CD4-positive, alpha-beta T cell (primary cell): ENCODE results near the gene FAM227B. TPM values are rescaled to one million over a fixed set of nuclear protein-coding genes. Genes with fewer than 3 reads are reported as not detected.

Experiments
- ATAC-seq: fragments of 200-7000 bp; cut with Tn5 transposase; one replicate; pipeline ENCODE4 v1.10.0; 2022; ENCODE audit warnings: mild to moderate bottlenecking; ENCODE audit not compliant: poor library complexity
- CTCF ChIA-PET: fragments of 350-600 bp; sonication (Branson Sonifier 250); formaldehyde crosslinking; loops from one replicate; lab custom pipeline; 2021; ENCODE audit warnings: antibody characterized with exemption, inconsistent platforms; lab: Charles Lee
- POLR2A ChIA-PET: fragments of 350-600 bp; sonication (Branson Sonifier 250); formaldehyde crosslinking; loops from one replicate; lab custom pipeline; 2021; ENCODE audit warnings: antibody characterized with exemption, inconsistent platforms; lab: Charles Lee
- DNase-seq, 14 experiments: peaks; one replicate each; pipeline ENCODE4 v3.0.0-alpha.2; 2013 to 2020; ENCODE audit warnings: mixed read lengths in 2 of 14
- H3K27ac ChIP-seq, 2 donors: one replicate each; pipeline versions ENCODE4 v1.5.1 to v1.7.0; 2013; ENCODE audit warnings: low read length in 2 of 2, low read depth in 1 of 2, mild to moderate bottlenecking in 1 of 2
- H3K27me3 ChIP-seq, 2 experiments: 1 replicate in 1 of 2; 2 replicates in 1 of 2; pipeline versions ENCODE4 v1.6.1 to v1.7.0; 2013; ENCODE audit warnings: low read length in 2 of 2, control low read depth in 1 of 2, mild to moderate bottlenecking in 1 of 2, moderate library complexity in 1 of 2; ENCODE audit not compliant: insufficient read depth in 2 of 2, control insufficient read depth in 1 of 2
- H3K36me3 ChIP-seq: one replicate; pipeline ENCODE4 v1.6.1; 2013; ENCODE audit warnings: low read length, control low read depth; ENCODE audit not compliant: insufficient read depth
- H3K4me1 ChIP-seq: one replicate; pipeline ENCODE4 v1.6.1; 2013; ENCODE audit warnings: low read length, control low read depth; ENCODE audit not compliant: insufficient read depth
- H3K4me3 ChIP-seq: one replicate; pipeline ENCODE4 v1.5.1; 2013; ENCODE audit warnings: mild to moderate bottlenecking, low read length, moderate library complexity
- H3K9me3 ChIP-seq, 2 experiments: 1 replicate in 1 of 2; 2 replicates in 1 of 2; pipeline versions ENCODE4 v1.6.1 to v1.7.0; 2013; ENCODE audit warnings: low read length in 2 of 2, mild to moderate bottlenecking in 2 of 2, control low read depth in 1 of 2, moderate library complexity in 1 of 2; ENCODE audit not compliant: control insufficient read depth in 1 of 2, insufficient read depth in 1 of 2
- H3K27ac Mint-ChIP-seq: one replicate; pipeline ENCODE4 v1.8.0; 2020; ENCODE audit warnings: mixed read lengths
- H3K27me3 Mint-ChIP-seq: one replicate; pipeline ENCODE4 v1.8.0; 2021; ENCODE audit warnings: mixed read lengths
- H3K36me3 Mint-ChIP-seq: one replicate; pipeline ENCODE4 v1.8.0; 2021; ENCODE audit warnings: low read depth, mixed read lengths
- H3K4me1 Mint-ChIP-seq: one replicate; pipeline ENCODE4 v1.8.0; 2021; ENCODE audit warnings: low read depth, mixed read lengths
- H3K4me3 Mint-ChIP-seq: one replicate; pipeline ENCODE4 v1.8.0; 2020; ENCODE audit warnings: mild to moderate bottlenecking, mixed read lengths
- H3K9me3 Mint-ChIP-seq: one replicate; pipeline ENCODE4 v1.8.0; 2020; ENCODE audit warnings: mixed read lengths
- CTCF ChIP-seq: fragments of 200-600 bp; IDR thresholded peaks from one replicate; pipeline ENCODE4 v1.8.0; 2022; ENCODE audit warnings: antibody characterized with exemption, mild to moderate bottlenecking
- intact Hi-C, 2 experiments: fragments of 100-400 bp; cut with DNase I in 1 of 2; cut with micrococcal nuclease in 1 of 2; formaldehyde crosslinking; loops; one replicate each; pipeline versions ENCODE4 v1.15.1 to v1.9.0; 2023 to 2025; cut with DNase I, micrococcal nuclease
- total RNA-seq, 174 experiments: library from RNA in 2 of 174; stranded (reverse) in 2 of 174; gene quantifications; one replicate each; pipeline ENCODE4 v1.2.3 and lab custom pipeline; 2021 to 2026

The FAM227B gene
- total RNA-seq, 2 experiments from 2014 or later, result 3.0 to 4.4 TPM

GRCh38 chr15:49343546-49343945 lies 277.1 kb downstream of the FAM227B start:
- no peak for ATAC-seq
- peaks cover 4 to 13% of the 10 kb centered on the region in 2 experiments for H3K9me3 ChIP-seq
- H3K4me3 ChIP-seq, result no peak overlapping the region
- POLR2A ChIA-PET, result no interaction called here
- CTCF ChIA-PET, result no interaction called here
- H3K9me3 Mint-ChIP-seq, result peaks cover 8% of the 10 kb centered on the region
- peaks cover 6% of the 10 kb centered on the region for H3K36me3 ChIP-seq
- no peak overlapping the region for H3K27ac ChIP-seq
- H3K36me3 Mint-ChIP-seq, result peaks cover 74% of the 10 kb centered on the region
- H3K4me3 Mint-ChIP-seq, result no peak overlapping the region
- no peaks in the 10 kb centered on the region for H3K4me1 ChIP-seq
- H3K4me1 Mint-ChIP-seq, result no peaks in the 10 kb centered on the region
- no peaks in the 10 kb centered on the region for H3K27me3 Mint-ChIP-seq
- DNase-seq, result no peak
- no peaks in the 10 kb centered on the region for H3K27me3 ChIP-seq
- TF ChIP-seq CTCF, result no peak
- intact Hi-C loops, result no loop called here
- no peak overlapping the region for H3K27ac Mint-ChIP-seq

GRCh38 chr15:49339656-49340055 lies 281.0 kb downstream of the FAM227B start:
- H3K36me3 ChIP-seq, result peaks cover 7% of the 10 kb centered on the region
- Mint-ChIP-seq H3K4me1 (no peaks in the 10 kb centered on the region), H3K27ac (no peak overlapping the region), H3K27me3 (no peaks in the 10 kb centered on the region), H3K9me3 (peaks cover 8% of the 10 kb centered on the region), H3K4me3 (no peak overlapping the region), H3K36me3 (peaks cover 80% of the 10 kb centered on the region)
- ChIA-PET POLR2A (no interaction called here), CTCF (no interaction called here)
- H3K4me3 ChIP-seq, result no peak overlapping the region
- peaks cover 4 to 10% of the 10 kb centered on the region in 2 experiments for H3K9me3 ChIP-seq
- intact Hi-C loops, result no loop called here
- H3K27me3 ChIP-seq, result no peaks in the 10 kb centered on the region
- H3K27ac ChIP-seq, result no peak overlapping the region
- TF ChIP-seq CTCF, result no peak
- ATAC-seq (no peak), DNase-seq (no peak)
- no peaks in the 10 kb centered on the region for H3K4me1 ChIP-seq

GRCh38 chr15:49331951-49332350 lies 288.7 kb downstream of the FAM227B start:
- ATAC-seq (no peak), DNase-seq (no peak)
- H3K27me3 Mint-ChIP-seq, result no peaks in the 10 kb centered on the region
- Histone ChIP-seq H3K4me1 (no peaks in the 10 kb centered on the region), H3K36me3 (peaks cover 5% of the 10 kb centered on the region), H3K27me3 (no peaks in the 10 kb centered on the region), H3K9me3 (no peaks in the 10 kb centered on the region), H3K27ac (no peak overlapping the region), H3K4me3 (no peak overlapping the region)
- no peaks in the 10 kb centered on the region for H3K4me1 Mint-ChIP-seq
- H3K36me3 Mint-ChIP-seq, result peaks cover 50% of the 10 kb centered on the region
- H3K27ac Mint-ChIP-seq, result no peak overlapping the region
- ChIA-PET CTCF (no interaction called here), POLR2A (no interaction called here)
- H3K4me3 Mint-ChIP-seq, result no peak overlapping the region
- intact Hi-C loops, result no loop called here
- H3K9me3 Mint-ChIP-seq, result no peaks in the 10 kb centered on the region
- TF ChIP-seq CTCF, result no peak
